Ramos (cell line): Measurements from ENCODE around the gene ALKBH8.

ENCODE experiments used
- in situ Hi-C: fragments of 300-500 bp; cut with MboI; formaldehyde crosslinking; loops from one replicate; pipeline ENCODE4 v1.14.3; 2022; ENCODE audit warnings: low sequenced_read_pairs; ENCODE audit not compliant: unreplicated experiment

ALKBH8 gene, protein sequence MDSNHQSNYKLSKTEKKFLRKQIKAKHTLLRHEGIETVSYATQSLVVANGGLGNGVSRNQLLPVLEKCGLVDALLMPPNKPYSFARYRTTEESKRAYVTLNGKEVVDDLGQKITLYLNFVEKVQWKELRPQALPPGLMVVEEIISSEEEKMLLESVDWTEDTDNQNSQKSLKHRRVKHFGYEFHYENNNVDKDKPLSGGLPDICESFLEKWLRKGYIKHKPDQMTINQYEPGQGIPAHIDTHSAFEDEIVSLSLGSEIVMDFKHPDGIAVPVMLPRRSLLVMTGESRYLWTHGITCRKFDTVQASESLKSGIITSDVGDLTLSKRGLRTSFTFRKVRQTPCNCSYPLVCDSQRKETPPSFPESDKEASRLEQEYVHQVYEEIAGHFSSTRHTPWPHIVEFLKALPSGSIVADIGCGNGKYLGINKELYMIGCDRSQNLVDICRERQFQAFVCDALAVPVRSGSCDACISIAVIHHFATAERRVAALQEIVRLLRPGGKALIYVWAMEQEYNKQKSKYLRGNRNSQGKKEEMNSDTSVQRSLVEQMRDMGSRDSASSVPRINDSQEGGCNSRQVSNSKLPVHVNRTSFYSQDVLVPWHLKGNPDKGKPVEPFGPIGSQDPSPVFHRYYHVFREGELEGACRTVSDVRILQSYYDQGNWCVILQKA

DNA sequence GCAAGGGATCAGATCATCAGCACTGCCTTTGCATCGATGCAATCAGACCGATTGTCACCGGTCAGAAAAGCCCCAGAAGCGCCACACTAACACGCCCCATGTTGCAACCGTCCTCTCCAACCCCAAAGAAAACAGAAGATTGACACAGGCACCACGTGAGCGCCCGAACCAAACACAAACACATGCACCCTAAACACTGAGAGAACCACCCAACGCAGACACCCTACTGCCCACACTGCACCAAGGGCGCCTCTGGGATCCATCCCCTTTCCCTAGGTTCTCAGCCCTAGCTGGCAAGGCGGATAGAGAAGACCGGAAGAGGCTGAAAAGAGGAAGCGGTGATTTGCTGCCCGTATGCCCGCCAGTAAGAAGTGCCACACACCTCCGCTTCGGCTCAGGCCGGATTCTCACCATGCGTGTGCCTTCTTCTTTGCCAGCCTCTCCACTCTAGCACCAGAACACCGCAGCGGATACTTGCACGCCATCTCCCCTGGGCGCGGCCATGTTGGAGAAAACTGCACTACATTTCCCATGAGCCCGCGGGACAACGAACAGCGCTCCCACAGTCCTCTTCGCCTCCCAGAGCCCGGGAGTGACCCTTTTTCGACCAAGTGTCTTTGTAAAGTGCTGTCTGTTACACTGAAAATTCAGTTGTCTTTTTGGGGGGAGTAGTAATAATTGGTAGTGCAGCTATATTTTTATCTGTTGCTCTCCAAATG is at the start of gene ALKBH8:
TSS of gene ALKBH8 (minus strand) at position 517 of the 719 bp plus-strand sequence. CDS start 4,842 bp downstream, outside the sequence.
- in situ Hi-C loops, result no loop called here

DNA sequence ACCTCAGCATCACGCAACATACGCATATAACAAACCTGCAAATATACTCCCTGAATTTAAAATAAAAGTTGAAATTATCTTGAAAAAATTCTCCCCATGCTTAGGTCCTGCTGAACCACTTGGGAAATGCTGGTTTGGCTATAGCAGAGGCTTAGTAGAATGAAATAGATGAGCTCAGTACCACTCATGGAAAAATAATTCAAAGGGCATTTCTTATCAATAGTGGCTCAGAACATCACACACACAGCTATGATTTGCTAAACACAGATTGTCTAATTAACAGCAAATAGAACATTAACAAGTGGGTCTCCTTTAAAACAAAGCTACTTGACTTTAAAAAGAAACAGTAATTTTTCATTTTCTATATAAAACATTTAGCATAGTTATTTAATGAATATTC is 46.9 kb upstream of the ALKBH8 start:
- in situ Hi-C loops, result no loop called here

DNA sequence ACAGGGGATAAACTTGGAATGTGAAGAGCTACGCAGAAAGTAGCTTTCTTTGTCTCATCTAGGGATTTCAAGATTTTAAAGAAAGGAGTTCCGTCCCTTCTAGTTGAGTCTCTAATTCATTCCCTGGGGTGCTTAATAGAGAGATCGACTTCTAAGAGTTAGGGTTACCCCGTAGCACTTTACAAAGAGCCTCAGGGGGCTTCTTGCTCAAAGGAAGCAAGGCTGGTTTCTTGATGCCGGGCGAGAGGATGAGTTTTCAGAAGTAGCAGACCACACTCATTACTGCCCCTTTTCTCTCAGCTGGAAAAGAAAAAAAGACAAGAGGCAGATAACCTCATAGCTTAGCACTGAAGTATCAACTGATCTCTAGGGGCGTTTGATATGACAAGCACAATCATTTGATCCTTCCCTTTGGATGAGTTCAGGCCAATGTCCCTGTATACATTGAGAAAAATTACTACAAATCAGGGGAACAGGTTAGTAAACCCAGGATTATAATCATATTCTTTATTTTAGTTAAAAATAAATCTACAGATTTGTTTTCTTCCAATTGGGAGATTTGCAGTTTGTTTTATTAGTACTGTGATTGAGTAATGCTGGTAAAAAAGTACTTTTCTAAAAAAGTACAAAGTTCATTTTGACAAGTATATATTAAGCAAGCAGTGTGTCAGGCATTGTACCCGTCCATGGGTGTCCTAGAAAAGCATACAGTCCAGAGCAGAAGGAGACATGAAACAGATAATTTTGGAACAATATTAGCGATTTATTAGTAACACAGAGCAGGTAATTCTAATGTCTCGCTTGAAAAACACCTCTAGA is 44.1 kb upstream of the ALKBH8 start:
- in situ Hi-C loops, result no loop called here

DNA sequence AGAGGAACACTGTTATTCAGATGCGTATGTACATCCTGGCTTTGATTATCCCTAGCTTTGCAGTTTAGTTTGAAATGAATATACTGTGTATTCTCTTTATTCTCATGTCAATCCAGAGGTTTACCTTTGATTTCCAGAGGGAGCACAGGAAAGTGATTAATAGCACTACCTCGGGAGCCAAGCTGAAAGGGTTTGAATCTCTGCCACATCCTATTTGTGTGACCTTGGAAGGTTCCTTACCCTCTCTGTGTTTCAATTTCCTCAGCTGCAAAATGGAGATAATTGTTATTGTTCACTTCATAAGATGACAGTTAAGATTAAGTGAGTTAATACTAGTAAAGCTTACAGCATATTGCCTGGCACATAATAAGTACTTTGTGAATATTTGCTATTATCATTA is 43.3 kb upstream of the ALKBH8 start:
- in situ Hi-C loops, result no loop called here

DNA sequence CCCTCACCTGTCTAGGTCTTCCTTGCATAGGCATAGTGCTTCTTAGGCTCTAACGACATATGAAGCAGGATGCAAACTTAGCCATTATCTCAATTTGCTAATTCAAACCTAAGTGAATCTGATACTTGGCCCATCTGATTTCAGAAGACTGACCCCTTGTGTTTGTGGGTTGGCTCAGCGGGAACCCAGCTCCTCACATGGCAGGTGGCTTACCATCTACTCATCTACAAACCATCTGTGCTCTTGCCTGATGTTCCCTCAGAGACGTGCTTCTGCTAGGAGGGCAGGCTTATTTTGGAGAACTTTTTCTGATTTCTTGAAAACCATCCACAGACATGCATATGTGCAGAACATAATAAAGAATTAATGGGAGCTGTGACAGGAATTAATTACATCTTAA is 40.6 kb upstream of the ALKBH8 start:
- in situ Hi-C loops, result no loop called here

DNA sequence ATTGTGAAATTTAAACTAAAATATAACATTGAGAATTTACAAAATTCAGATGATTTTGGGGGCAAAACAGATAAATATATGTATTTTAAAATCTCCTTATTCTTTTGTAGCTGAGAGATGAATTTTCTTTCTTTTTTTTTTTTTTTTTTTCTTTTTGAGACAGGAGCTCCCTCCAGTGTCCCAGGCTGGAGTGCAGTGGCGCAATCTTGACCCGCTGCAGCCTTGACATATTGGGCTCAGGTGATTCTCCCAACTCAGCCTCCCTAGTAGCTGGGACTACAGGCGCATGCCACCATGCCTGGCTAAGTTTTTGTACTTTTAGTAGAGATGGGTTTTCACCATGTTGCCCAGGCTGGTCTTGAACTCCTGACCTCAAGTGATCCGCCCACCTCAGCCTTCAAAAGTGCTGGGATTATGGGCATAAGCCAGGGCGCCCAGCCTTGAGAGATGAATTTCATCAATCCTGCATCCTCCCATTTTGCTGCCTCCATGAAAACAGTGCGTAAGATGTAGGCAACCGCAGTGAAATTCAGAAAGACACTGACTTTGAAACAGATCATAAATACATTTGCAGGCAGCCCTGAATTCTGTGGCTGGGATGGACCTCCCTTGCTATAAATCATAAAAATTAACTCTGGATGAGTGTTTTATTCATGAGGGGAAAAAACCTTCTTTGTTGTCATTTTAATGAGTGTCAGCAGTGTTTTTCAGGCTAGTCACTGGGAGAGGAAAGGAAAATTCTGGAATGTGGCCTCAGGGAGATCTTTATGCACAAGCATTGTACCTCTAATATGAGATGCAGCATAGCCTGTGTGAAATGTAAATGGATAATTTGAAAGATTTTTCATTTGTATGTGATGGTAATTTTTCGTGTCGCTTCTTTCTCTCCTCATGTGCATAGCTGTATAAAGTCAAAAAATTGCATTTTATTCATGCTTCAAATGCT is 39.8 kb upstream of the ALKBH8 start:
- in situ Hi-C loops, result no loop called here

DNA sequence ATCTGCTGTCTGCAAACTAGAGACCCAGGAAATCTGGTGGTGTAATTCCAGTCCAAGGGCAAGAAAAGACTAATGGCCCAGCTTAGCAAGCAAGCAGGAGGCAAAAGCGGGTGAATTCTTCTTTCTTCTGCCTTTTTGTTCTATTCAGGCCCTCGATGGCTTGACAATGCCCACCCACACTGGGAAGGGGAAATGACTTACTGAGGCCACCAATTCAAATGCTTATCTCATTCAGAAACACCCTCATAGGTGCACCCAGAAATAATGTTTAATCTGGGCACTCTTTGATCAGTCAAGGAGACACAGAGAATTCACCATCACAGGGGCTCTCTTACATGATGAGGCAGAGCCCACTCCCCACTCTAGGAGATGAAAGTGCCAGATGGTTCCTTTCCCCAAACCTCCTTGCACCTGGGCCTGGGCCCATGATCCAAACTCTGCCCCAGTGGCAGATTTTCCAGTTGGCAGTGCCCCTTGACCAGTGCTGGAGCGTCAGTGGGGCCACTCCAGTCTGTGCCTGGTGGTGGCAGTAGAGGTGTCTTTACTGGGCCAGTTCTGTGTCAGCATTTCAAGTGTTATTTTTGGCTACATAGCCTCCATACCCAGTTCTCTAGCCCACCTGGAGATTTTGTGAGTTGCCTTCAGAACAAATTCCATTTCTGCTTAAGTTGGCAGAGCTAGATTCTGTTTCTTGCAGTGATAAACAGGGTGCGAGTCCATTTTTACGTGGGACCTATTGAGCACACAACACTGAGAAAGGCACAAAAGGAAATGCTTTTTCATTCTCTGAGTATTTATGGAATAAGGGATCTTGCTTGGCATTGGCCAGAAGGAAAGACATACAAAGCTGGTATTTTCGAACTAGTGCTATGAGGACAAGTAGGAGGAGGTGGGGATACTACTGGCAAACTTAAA is 32.9 kb upstream of the ALKBH8 start:
- in situ Hi-C loops, result no loop called here

DNA sequence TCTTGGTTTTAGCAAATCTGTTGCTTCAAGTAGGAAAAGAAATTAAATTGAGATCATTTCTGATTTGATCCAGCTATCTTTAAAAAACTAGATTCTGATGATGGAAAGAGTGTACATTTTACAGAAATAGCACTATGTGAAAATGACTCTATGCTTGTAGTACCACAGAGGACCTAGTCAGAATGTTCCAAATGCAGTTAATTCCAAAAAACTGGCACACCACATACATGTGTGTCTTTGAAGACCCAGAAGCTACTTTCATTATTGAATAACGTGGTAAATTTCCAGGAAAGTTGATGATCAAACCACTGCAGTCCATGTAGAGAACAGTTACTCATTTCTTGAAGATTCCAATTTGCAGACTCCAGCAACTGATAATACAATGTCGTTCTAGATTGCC is 29.2 kb upstream of the ALKBH8 start:
- in situ Hi-C loops, result no loop called here

DNA sequence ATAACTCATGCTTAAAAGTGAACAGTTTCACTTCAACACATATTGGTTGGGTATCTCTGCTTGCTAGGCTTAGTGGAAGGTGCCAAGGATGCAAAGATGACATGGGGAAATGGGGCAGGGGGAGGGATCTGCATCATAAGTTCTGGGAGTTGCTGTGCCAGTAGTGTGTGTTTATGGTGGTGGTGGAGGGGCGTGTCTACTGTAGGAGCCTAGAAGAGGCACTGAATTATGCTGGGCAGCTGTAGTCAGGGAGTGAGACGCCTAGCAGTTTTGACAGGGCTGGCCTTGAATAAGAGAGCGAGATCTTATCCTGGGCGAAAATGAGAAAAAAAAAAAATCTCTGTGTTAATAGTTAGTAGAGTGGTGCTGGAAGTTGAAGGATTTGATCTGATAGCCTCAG is 28.4 kb upstream of the ALKBH8 start:
- in situ Hi-C loops, result no loop called here

DNA sequence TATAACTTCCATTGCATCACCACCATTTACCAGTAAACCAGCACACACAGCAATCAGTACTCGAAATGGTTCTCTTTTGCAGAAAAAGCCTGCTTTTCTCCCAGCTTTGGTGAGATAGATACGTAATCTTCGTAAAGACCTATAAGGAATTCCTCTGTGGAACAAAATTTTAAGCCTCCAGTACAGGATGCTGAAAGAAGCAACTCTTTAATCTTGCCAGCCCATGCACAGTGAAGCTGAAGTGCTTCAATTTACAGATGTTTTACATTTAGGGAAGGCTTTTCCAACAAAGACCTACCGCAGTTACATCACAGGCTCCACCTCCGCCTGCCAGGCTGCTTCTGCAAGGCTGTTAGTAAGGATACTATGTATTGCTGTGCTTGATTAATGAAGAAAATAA is 27.3 kb upstream of the ALKBH8 start:
- in situ Hi-C loops, result no loop called here

DNA sequence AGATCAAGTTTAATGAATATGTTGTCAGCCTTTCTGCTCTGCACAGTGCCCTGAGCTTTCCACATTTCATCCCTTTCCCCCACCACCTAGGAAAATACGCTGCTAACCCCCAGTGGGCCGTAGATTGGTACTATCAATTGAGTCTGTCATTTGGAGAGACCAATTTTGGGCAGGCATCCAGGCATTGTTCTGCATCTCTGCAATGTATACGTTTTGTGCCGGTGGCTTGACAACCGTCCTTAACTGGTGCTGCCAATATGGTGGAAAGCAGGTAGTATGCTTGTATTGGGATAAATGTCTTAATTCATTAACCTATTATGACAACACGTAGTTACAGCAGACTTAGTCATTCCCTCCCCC is 26.7 kb upstream of the ALKBH8 start:
- in situ Hi-C loops, result no loop called here

DNA sequence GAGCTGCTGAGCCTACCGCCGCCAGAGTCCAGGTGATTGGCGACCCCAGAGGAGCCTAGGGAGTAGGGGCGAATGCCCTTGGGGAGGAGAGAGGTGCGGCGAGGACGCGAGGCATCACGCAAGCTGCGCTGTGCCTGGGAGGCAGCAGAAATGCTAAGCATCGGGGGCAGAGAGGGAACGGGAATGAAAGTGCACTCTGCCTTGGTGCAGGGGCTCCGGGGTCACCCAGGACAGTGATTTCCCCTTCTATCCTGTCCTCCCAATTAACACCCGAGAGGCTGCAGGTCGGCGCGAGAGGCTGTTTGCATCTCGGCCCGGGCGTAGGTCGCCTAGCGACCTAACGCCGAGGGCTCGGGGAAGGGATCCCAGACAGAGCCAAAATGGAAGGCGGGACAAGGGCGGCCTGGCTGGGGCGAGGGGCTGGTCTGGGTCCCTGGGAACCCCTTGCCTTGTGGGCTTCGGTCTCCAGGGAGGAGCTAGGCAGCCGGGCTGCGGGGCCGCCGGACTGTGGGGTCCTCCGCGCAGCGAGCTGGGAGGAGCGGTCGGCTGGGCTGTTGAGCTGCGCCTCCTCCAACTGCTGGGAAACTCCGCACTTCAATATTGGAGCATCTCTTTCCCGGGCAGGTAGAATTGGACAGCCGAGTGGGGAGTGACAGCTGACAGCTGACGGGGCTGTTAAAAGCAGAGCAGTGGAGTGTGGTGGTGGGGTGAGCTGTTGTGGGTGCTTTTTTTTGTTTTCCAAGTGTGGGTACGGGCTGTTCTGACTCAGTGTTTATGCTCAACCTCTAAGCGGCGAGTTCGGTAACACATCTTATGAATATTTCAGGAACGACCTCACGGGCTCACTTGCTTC is 26.1 kb upstream of the ALKBH8 start:
- in situ Hi-C loops, result no loop called here

DNA sequence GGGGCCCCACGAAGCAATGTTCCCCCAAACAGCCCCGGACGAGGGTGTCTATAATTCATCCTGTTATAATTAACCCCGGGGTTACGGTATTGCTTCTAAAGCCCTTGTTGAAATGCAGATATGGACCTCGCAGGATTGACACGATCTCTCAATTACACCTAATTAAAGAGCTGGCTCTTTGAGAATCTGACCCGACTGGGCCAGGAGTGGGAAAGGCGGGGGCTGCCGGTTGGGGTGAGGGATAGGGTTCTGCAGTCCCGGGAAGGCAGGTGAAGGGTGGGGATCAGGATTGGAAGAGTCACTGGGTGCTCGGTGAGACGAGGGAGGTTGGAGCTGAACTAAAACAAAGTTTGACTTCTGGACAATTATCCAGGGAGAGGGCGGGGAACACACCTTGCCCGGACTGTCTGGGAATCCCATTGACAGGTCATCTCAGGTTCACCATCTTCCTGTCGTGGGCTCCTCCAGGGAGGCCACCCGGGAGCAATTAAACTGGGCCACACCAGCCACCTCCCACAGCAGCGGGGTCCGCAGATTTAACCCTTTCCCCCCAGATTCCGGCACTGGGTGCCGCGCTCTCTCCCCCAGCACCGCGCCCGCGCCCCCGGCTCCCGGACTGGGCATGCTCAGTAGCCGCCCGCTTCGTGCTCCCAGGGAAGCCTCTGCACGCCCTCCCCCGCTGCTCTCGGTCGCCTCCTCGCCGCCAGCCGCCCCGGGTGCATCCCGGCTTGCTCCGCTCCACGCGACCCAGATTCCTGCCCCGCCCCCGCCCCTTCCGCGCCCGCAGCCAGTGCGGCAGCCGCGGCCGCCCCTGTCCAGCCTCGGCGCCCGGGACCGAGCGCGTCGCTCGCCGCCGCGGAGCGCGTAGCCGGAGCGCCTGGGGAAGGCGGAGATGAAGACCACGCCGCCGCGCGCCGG is 25.2 kb upstream of the ALKBH8 start, which contains the start of gene ELMOD1:
TSS of gene ELMOD1 (plus strand) at position 688 of the 918 bp plus-strand sequence. CDS start 27,043 bp downstream, outside the sequence.
- in situ Hi-C loops, result no loop called here

DNA sequence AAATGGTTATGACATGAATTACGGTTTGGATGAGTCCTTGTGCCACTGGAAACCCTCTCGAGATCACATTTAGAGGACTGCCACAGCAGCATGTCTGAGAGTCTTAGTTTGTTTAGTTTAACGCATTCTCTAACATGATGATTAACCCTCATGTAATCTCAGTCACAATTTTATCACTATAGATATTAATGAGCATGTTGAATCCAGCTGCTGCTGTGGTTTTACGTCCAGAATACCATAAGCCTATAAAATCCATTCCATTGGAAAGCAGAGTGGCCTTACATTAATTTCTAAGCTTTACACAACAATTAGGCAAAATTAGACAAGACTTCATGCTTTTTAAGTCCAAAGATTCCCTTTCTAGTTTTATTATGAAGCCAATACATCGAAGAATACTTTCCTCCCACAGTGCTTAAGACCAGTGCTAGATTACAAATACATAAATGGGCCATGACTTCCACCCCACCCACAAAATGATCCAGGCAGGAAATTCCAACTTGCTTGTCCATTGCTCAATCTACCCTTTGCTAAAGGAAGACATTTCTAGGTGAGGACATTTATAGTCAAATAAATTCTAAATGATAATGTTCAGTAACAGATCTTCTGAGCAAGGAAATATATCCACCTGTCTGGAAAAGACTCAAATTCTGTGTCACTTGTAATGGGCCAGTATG is 21.9 kb upstream of the ALKBH8 start:
- in situ Hi-C loops, result no loop called here

DNA sequence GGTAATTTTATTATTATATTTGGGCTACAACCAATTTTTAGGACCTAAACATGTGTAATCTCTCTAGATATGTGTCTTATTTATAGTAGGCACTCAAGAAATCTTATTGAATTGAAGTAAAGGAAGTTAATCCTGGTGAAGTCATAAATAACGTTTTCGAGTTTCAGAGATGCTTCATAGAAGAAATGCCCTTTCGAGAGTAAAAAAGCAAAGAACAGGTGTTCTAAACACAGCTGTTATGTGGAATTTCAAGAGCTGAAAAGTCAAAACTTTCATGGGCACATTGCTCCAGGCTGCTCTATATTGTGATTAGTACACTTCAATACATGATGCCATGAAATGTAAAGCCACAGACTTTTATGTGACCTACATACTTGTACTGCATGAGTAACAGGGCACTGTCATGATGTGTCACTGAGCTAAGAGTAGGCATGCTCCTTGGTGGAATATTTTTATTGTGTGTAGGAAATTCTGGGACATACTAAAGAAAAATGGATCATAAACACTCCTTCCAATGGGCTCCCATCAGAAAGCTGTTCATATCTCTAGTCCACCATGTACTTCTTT is 18.2 kb upstream of the ALKBH8 start:
- in situ Hi-C loops, result no loop called here
